Keratinocyte (primary cell): ENCODE results near the gene LGALS16. TPM values are rescaled to one million over a fixed set of nuclear protein-coding genes. Genes with fewer than 3 reads are reported as not detected.
"Not testable (repeated sequence)": the region's sequence is repeated elsewhere in the genome, so short reads cannot be mapped to it uniquely, and the experiment has no call there.

ENCODE experiments used
- DNase-seq: peaks from one replicate; pipeline ENCODE4 v3.0.0-alpha.2; 2011; ENCODE audit warnings: low read depth, missing footprints, low spot score
- FAIRE-seq: peaks from 2 replicates; lab custom pipeline; 2011; peaks lifted over from hg19 to GRCh38; lab: Jason Lieb, UNC
- H2AFZ ChIP-seq: 2 replicates; pipeline ENCODE4 v1.6.0; 2012; ENCODE audit warnings: low read length, control low read depth, inconsistent platforms; ENCODE audit not compliant: control insufficient read depth
- H3K27ac ChIP-seq: 2 replicates; pipeline ENCODE4 v1.5.1; 2011; ENCODE audit warnings: low read length; ENCODE audit not compliant: control insufficient read depth, insufficient read depth
- H3K27me3 ChIP-seq: 3 replicates; pipeline ENCODE4 v1.6.0; 2011; ENCODE audit warnings: low read length; ENCODE audit not compliant: control insufficient read depth, insufficient read depth; ENCODE audit errors: extremely low read depth
- H3K36me3 ChIP-seq, 2 experiments: 2 replicates in 1 of 2; 3 replicates in 1 of 2; pipeline ENCODE4 v1.5.1; 2011; ENCODE audit warnings: low read length in 2 of 2, mild to moderate bottlenecking in 1 of 2; ENCODE audit not compliant: control insufficient read depth in 2 of 2, insufficient read depth in 2 of 2; ENCODE audit errors: extremely low read depth in 1 of 2
- H3K4me1 ChIP-seq: 3 replicates; pipeline ENCODE4 v1.5.1; 2011; ENCODE audit warnings: low read length; ENCODE audit not compliant: control insufficient read depth, insufficient read depth; ENCODE audit errors: extremely low read depth
- H3K4me2 ChIP-seq: 3 replicates; pipeline ENCODE4 v1.6.0; 2011; ENCODE audit warnings: low read depth, low read length; ENCODE audit not compliant: control insufficient read depth, insufficient read depth; ENCODE audit errors: extremely low read depth
- H3K4me3 ChIP-seq, 3 experiments: fragments of 200-600 bp in 1 of 3; sonication (generic) in 1 of 3; 2 replicates in 2 of 3; 3 replicates in 1 of 3; pipeline ENCODE4 v1.5.1; 2011 to 2016; ENCODE audit warnings: low read length in 3 of 3, mild to moderate bottlenecking in 3 of 3, control low read depth in 2 of 3, inconsistent platforms in 1 of 3, low read depth in 1 of 3, mixed read lengths in 1 of 3, mixed run types in 1 of 3, moderate library complexity in 1 of 3; ENCODE audit not compliant: control insufficient read depth in 2 of 3, insufficient read depth in 2 of 3; ENCODE audit errors: extremely low read depth in 1 of 3
- H3K79me2 ChIP-seq: 2 replicates; pipeline ENCODE4 v1.6.0; 2012; ENCODE audit warnings: low read length; ENCODE audit not compliant: control insufficient read depth, insufficient read depth
- H3K9ac ChIP-seq: 3 replicates; pipeline ENCODE4 v1.6.0; 2011; ENCODE audit warnings: low read length; ENCODE audit not compliant: control insufficient read depth, insufficient read depth; ENCODE audit errors: extremely low read depth
- H3K9me1 ChIP-seq: 3 replicates; pipeline ENCODE4 v1.6.0; 2011; ENCODE audit warnings: low read length; ENCODE audit not compliant: control insufficient read depth, insufficient read depth; ENCODE audit errors: extremely low read depth
- H3K9me3 ChIP-seq: 2 replicates; pipeline ENCODE4 v1.5.1; 2012; ENCODE audit warnings: low read depth, low read length; ENCODE audit not compliant: control insufficient read depth
- H4K20me1 ChIP-seq: 3 replicates; pipeline ENCODE4 v1.6.0; 2011; ENCODE audit warnings: low read length; ENCODE audit not compliant: control insufficient read depth, insufficient read depth; ENCODE audit errors: extremely low read depth
- CTCF ChIP-seq, 3 experiments: IDR thresholded peaks in 1 of 3; conservative IDR thresholded peaks in 1 of 3; optimal IDR thresholded peaks in 1 of 3; 2 replicates in 2 of 3; 3 replicates in 1 of 3; pipeline versions ENCODE3 to v1.5.1; 2011; ENCODE audit warnings: low read length in 3 of 3, mild to moderate bottlenecking in 3 of 3, moderate library complexity in 2 of 3, control low read depth in 1 of 3, inconsistent platforms in 1 of 3; ENCODE audit not compliant: insufficient read depth in 2 of 3; ENCODE audit errors: extremely low read depth in 1 of 3
- EZH2 ChIP-seq: IDR thresholded peaks from one replicate; pipeline ENCODE4 v1.6.1; 2012; ENCODE audit warnings: inconsistent platforms, mild to moderate bottlenecking, low read length, moderate library complexity
- dilution Hi-C: fragments of 300-500 bp; cut with MboI; formaldehyde crosslinking; loops from one replicate; pipeline ENCODE4 v1.7.0; 2020; ENCODE audit warnings: low sequenced_read_pairs; ENCODE audit not compliant: extremely low pct_ligation_motif_present
- polyA plus RNA-seq, 5 experiments: library from polyadenylated mRNA; depleted of rRNA in 3 of 5; stranded (reverse) in 3 of 5; stranded (forward) in 1 of 5; unstranded in 1 of 5; fragments of >200 nt; gene quantifications; 1 replicate in 1 of 5; 2 replicates in 3 of 5; 3 replicates in 1 of 5; pipeline versions ENCODE4 v1.2.1 to v1.2.3, GENCODE V29; 2011 to 2012; ENCODE audit warnings: missing spikeins in 2 of 5, low read depth in 1 of 5, low replicate concordance in 1 of 5

Gene LGALS16
- polyA plus RNA-seq, 1 donor (not counting 4 experiments of a cell fraction or from before 2014, with no cell fraction given), result not detected

GRCh38 chr19:39684267-39684666 is 28.6 kb downstream of the LGALS16 start:
- no peaks in the 10 kb centered on the region for H4K20me1 ChIP-seq
- H3K4me3 ChIP-seq, result no peak overlapping the region
- H3K4me2 ChIP-seq, result no peak overlapping the region
- no peak overlapping the region for H3K9ac ChIP-seq
- FAIRE-seq (no peak), DNase-seq (no peak)
- no peaks in the 10 kb centered on the region for H3K36me3 ChIP-seq
- no peaks in the 10 kb centered on the region for H3K4me1 ChIP-seq
- dilution Hi-C loops, result no loop called here
- H3K9me1 ChIP-seq, result no peaks in the 10 kb centered on the region
- no peaks in the 10 kb centered on the region for H3K27me3 ChIP-seq
- H3K79me2 ChIP-seq, result no peaks in the 10 kb centered on the region
- no peaks in the 10 kb centered on the region for H3K9me3 ChIP-seq
- H3K27ac ChIP-seq, result no peak overlapping the region
- no peak overlapping the region for H2AFZ ChIP-seq
- TF ChIP-seq EZH2 (no peak), CTCF (optimal IDR thresholded peaks at IDR 0.05 in 1 of 3, IDR thresholded peaks at IDR 0.05 in 1 of 3, conservative IDR thresholded peaks at IDR 0.05 in 1 of 3; ENCODE audit: extremely low read depth in 1 of 3, insufficient read depth in 2 of 3, low read length in 3 of 3) (no peak)

GRCh38 chr19:39686739-39687138 is 31.0 kb downstream of the LGALS16 start:
- H3K79me2 ChIP-seq, result no peaks in the 10 kb centered on the region
- no peak overlapping the region for H3K4me3 ChIP-seq
- no peaks in the 10 kb centered on the region for H3K36me3 ChIP-seq
- H3K4me2 ChIP-seq, result no peak overlapping the region
- no peak overlapping the region for H3K9ac ChIP-seq
- dilution Hi-C loops, result no loop called here
- TF ChIP-seq CTCF (optimal IDR thresholded peaks at IDR 0.05 in 1 of 3, IDR thresholded peaks at IDR 0.05 in 1 of 3, conservative IDR thresholded peaks at IDR 0.05 in 1 of 3; ENCODE audit: extremely low read depth in 1 of 3, insufficient read depth in 2 of 3, low read length in 3 of 3) (no peak), EZH2 (no peak)
- no peaks in the 10 kb centered on the region for H3K9me3 ChIP-seq
- FAIRE-seq (no peak), DNase-seq (no peak)
- no peaks in the 10 kb centered on the region for H3K9me1 ChIP-seq
- no peak overlapping the region for H3K27ac ChIP-seq
- no peak overlapping the region for H2AFZ ChIP-seq
- no peaks in the 10 kb centered on the region for H3K4me1 ChIP-seq
- no peaks in the 10 kb centered on the region for H4K20me1 ChIP-seq
- no peaks in the 10 kb centered on the region for H3K27me3 ChIP-seq

- FAIRE-seq, H3K4me3 ChIP-seq, H4K20me1 ChIP-seq, H3K4me2 ChIP-seq, H2AFZ ChIP-seq, H3K79me2 ChIP-seq, H3K4me1 ChIP-seq, DNase-seq, H3K36me3 ChIP-seq, dilution Hi-C loops, H3K27ac ChIP-seq, H3K9me3 ChIP-seq, H3K9me1 ChIP-seq, H3K27me3 ChIP-seq, H3K9ac ChIP-seq: not testable (repeated sequence)
These were observed 32.9 kb downstream of the LGALS16 start for GRCh38 chr19:39688637-39689036.
